Esophagus muscularis mucosa (tissue), 3 donors: ENCODE data around the gene ACSM3.

Experiments used
- CTCF ChIP-seq, 3 experiments: fragments of 200-600 bp in 2 of 3; fragments of 450-650 bp in 1 of 3; sonication (generic) in 2 of 3; IDR thresholded peaks; one replicate each; pipeline ENCODE4 v1.5.1; 2017 to 2019; ENCODE audit warnings: antibody characterized with exemption in 3 of 3, mild to moderate bottlenecking in 2 of 3, moderate library complexity in 1 of 3
- POLR2A ChIP-seq: fragments of 450-650 bp; IDR thresholded peaks from one replicate; pipeline ENCODE4 v1.6.1; 2017; ENCODE audit warnings: antibody characterized with exemption, moderate library complexity, mild to moderate bottlenecking, low read depth

- TF ChIP-seq CTCF (IDR thresholded peaks at IDR 0.05) (peak in 2 of 3 experiments; percentile 28 to 30), POLR2A (peak; percentile 88)
These were observed 22.1 kb upstream of the ACSM3 start, which contains the start of gene THUMPD1 for GRCh38 chr16:20741554-20742285.
